NCI-H1694 (cell line): ENCODE data around the gene GFY.
"Not testable (repeated sequence)": the region's sequence is repeated elsewhere in the genome, so short reads cannot be mapped to it uniquely, and the experiment has no call there.

Source experiments
- DNase-seq: peaks from one replicate; lab custom pipeline; 2025; lab: John Stamatoyannopoulos, UW

The GFY gene

GRCh38 chr19:49469828-49470614 is 44.8 kb downstream of the GFY start:
- DNase-seq = no peak

GRCh38 chr19:49470615-49470978 is 45.4 kb downstream of the GFY start:
- no peak for DNase-seq

GRCh38 chr19:49472936-49473335 is 47.7 kb downstream of the GFY start:
- DNase-seq = no peak

- DNase-seq = not testable (repeated sequence)
Measured at GRCh38 chr19:49473501-49473867, 48.3 kb downstream of the GFY start.

GRCh38 chr19:49473868-49474541 is 48.8 kb downstream of the GFY start, which contains the start of gene FLT3LG:
Gene FLT3LG, plus strand, starts transcription at chr19:49474215. Its CDS starts 425 bp downstream, at chr19:49474640.
- DNase-seq = peak; percentile 67

GRCh38 chr19:49474542-49474924 is 49.3 kb downstream of the GFY start:
- DNase-seq = no peak

GRCh38 chr19:49475191-49475917 is 50.2 kb downstream of the GFY start:
- no peak for DNase-seq

- peak; percentile 65 for DNase-seq
Measured at GRCh38 chr19:49475995-49476880, 51.0 kb downstream of the GFY start.
